ENCODE measurements around the gene CEP89.

Gene CEP89

DNA sequence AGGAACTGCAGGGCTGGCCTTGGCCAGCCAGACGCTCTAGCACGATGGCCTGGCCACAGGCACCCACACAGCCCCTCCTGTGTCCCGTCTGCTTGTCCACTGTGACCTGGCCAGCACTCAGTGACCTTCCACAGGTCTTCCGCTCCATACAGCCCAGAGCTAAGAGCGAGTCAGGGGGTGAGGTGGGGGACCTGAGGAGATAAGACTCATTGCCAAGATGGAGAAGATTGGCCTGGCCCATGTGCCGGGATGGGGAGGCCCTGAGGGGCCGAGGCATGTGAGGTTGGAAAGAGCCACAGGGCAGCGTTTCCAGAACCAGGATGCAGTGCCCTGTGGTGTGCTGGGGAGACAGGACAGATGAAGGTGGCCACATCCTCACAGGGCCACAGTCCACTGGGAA is 92.0 kb downstream of the CEP89 start:
- TF ChIP-seq CTCF (IDR thresholded peaks at IDR 0.05; ENCODE audit: insufficient read depth, low read length, poor library complexity, severe bottlenecking) (no peak), EZH2phosphoT487 (conservative IDR thresholded peaks at IDR 0.05; ENCODE audit: low read length) (no peak)
- Histone ChIP-seq H3K27ac (ENCODE audit: low read depth, low read length) (no peak overlapping the region), H3K9ac (ENCODE audit: low read length) (no peak overlapping the region), H3F3A (ENCODE audit: insufficient read depth) (no peaks in the 10 kb centered on the region), H3K36me3 (ENCODE audit: low read length) (no peaks in the 10 kb centered on the region), H3K79me2 (ENCODE audit: insufficient read depth, low read length) (no peaks in the 10 kb centered on the region), H3K4me2 (ENCODE audit: low read depth, low read length, poor library complexity, severe bottlenecking) (no peak overlapping the region), H3K27me3 (ENCODE audit: low read length) (no peaks in the 10 kb centered on the region), H3K4me3 (ENCODE audit: insufficient read depth, low read length, poor library complexity, severe bottlenecking) (no peak overlapping the region), H4K20me1 (ENCODE audit: low read depth, low read length) (no peaks in the 10 kb centered on the region), H2AFZ (ENCODE audit: low read depth, low read length, severe bottlenecking) (no peak overlapping the region), H3K9me3 (ENCODE audit: insufficient read depth, low read length) (no peaks in the 10 kb centered on the region), H3K9me2 (replicated peaks; ENCODE audit: insufficient read depth, low read length) (no peaks in the 10 kb centered on the region)

GRCh38 chr19:32878988-32879387 is 92.8 kb downstream of the CEP89 start:
- H2AFZ ChIP-seq (ENCODE audit: low read depth, low read length, severe bottlenecking), result no peak overlapping the region

DNA sequence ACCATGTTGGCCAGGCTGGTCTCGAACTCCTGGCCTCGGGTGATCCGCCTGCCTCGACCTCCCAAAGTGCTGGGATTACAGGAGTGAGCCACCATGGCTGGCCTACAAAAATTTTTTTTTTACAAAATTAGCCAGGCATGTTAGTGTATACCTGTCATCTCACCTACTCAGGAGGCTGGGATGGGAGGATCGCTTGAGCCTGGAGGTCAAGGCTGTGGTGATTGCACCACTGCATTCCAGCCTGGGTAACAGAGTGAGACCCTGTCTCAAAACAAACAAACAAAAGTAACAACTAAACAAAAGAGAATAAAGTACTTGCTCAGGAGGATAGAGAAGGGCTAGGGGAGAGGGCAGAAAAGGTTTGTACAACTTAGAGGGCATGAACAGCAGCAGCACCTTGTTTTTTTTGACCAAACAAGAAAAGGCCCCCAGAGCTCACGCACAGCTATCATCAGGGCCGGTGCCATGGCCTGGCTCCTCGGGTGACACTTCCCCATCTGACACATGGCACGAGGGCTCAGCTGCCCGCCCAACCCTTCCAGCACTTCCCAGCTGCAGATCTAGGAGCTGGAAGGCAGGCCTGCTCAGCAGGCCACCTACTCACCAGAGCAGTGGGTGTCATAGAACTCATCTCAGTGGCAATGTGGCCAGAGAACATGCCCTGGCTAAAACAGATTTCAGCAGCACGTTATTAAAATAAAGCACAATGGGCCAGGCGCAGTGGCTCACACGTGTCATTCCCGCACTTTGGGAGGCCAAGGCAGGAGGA is 93.6 kb downstream of the CEP89 start:
- Histone ChIP-seq H3F3A (ENCODE audit: insufficient read depth) (no peaks in the 10 kb centered on the region), H3K4me2 (ENCODE audit: low read depth, low read length, poor library complexity, severe bottlenecking) (no peak overlapping the region), H3K79me2 (ENCODE audit: insufficient read depth, low read length) (no peaks in the 10 kb centered on the region), H3K4me3 (ENCODE audit: insufficient read depth, low read length, poor library complexity, severe bottlenecking) (no peak overlapping the region), H2AFZ (ENCODE audit: low read depth, low read length, severe bottlenecking) (no peak overlapping the region), H3K9me3 (ENCODE audit: insufficient read depth, low read length) (no peaks in the 10 kb centered on the region), H4K20me1 (ENCODE audit: low read depth, low read length) (no peaks in the 10 kb centered on the region), H3K27me3 (ENCODE audit: low read length) (no peaks in the 10 kb centered on the region), H3K9ac (ENCODE audit: low read length) (no peak overlapping the region), H3K9me2 (replicated peaks; ENCODE audit: insufficient read depth, low read length) (no peaks in the 10 kb centered on the region), H3K27ac (ENCODE audit: low read depth, low read length) (no peak overlapping the region), H3K36me3 (ENCODE audit: low read length) (no peaks in the 10 kb centered on the region)
- TF ChIP-seq CTCF (IDR thresholded peaks at IDR 0.05; ENCODE audit: insufficient read depth, low read length, poor library complexity, severe bottlenecking), result no peak
- TF ChIP-seq EZH2phosphoT487 (conservative IDR thresholded peaks at IDR 0.05; ENCODE audit: low read length), result no peak

More at GRCh38 chr19:32878988-32879387, 92.8 kb downstream of the CEP89 start:
- no peak overlapping the region for H3K27ac ChIP-seq (ENCODE audit: low read depth, low read length)
- H3K9me2 ChIP-seq (replicated peaks; ENCODE audit: insufficient read depth, low read length), result no peaks in the 10 kb centered on the region
- H3F3A ChIP-seq (ENCODE audit: insufficient read depth), result no peaks in the 10 kb centered on the region
- TF ChIP-seq EZH2phosphoT487 (conservative IDR thresholded peaks at IDR 0.05; ENCODE audit: low read length), result no peak
- no peak for TF ChIP-seq CTCF (IDR thresholded peaks at IDR 0.05; ENCODE audit: insufficient read depth, low read length, poor library complexity, severe bottlenecking)
- H3K4me2 ChIP-seq (ENCODE audit: low read depth, low read length, poor library complexity, severe bottlenecking), result no peak overlapping the region
- no peak overlapping the region for H3K9ac ChIP-seq (ENCODE audit: low read length)
- H3K9me3 ChIP-seq (ENCODE audit: insufficient read depth, low read length), result no peaks in the 10 kb centered on the region
- H3K79me2 ChIP-seq (ENCODE audit: insufficient read depth, low read length), result no peaks in the 10 kb centered on the region
- H4K20me1 ChIP-seq (ENCODE audit: low read depth, low read length), result no peaks in the 10 kb centered on the region
- H3K36me3 ChIP-seq (ENCODE audit: low read length), result no peaks in the 10 kb centered on the region
- no peaks in the 10 kb centered on the region for H3K27me3 ChIP-seq (ENCODE audit: low read length)
- H3K4me3 ChIP-seq (ENCODE audit: insufficient read depth, low read length, poor library complexity, severe bottlenecking), result no peak overlapping the region
